NCI-H1092 (cell line): ENCODE results near the gene SMAP2.
A peak's percentile ranks its signal among the peaks of the same experiment; 100 is the strongest.

Experiments
- DNase-seq: peaks from one replicate; lab custom pipeline; 2025; lab: John Stamatoyannopoulos, UW

Gene SMAP2

DNA sequence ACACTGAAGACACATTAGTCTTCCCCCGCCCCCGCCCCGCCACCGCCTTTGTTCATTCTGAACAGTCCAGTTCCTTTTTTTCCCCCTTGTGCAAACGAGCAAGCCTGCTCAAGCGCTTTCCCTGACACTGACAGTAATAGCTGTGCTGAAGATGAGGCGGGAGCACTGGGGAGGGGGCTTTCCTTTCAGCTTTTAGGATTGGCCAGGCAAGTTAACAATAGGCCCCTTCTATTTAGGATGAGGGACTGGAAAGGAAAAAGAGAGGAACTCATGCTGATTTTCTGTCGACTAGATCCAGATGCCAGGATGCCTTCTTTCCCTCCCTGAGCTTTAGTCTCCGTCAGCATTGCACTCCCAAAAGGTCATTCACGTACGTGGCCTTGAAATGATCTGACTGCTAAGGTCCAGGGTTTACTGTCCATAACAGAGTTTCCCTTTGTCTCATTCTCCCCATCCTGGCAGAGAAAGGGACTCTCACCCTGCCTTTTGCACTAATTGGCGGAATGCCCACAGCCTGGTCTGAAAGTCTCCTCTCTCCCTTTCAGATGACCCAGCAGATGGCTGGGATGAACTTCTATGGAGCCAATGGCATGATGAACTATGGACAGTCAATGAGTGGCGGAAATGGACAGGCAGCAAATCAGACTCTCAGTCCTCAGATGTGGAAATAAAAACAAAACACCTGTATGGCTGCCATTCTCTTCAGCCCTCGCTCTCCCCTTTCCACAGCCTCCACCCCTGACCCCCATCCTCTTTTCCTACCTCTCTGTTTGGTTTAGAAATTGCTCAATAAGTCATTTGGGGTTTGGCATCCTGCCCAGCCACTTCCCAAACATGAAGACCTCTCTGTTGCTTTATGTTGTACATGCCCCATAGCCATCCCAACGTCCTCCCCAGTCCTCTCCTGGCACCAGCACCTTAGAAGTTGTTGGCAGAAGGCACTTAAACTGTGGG lies 48.2 kb downstream of the SMAP2 start:
- DNase-seq = peak; percentile 56

DNA sequence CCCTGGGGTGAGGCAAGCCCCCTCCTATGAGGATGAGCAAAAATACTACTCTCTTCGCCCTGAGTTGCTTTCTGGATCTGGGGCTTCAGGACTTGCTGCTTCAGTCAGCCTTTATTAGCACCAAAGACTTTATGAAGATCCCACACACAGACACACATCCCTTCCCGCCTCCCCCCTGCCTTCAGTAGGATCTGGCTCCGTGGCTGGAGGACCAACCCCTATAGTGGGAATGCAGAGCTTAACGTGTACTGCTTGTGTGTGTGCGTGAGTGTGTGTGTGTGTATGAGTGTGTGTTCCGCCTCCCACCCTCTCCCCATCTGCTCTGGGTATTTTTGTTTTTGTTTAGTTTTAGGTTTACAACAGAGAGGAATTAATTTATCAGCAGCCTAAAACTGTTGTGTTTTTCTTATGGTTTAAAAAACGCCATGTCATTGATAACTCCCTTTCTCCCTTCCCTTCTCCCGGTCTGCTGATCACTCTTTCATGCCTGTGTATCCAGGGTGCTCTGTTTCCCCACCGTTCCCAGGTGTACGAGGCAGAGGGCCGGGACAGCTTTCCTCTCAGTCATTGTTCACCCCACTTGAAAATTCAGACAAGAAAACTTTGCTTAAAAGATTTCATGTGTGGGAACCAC lies 49.2 kb downstream of the SMAP2 start:
- DNase-seq = no peak

DNA sequence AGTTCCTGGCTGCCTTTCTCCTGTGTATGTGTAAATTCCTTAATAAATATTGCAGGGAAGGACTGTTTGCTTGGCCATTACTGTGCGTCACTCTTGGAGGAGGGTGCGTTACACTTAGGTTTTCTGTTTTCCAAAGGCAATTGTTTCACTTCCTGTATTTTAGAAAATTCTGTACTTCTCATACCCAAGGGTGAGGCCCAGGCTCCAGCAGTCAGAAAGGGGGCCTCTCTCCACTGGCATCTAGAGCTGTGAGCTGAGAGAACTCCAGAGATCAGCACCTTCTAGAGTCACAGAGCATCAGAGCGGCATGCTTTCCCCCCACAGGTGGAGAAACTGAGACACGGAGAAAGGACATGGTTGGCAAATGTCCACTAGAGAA lies 49.7 kb downstream of the SMAP2 start:
- DNase-seq = no peak

DNA sequence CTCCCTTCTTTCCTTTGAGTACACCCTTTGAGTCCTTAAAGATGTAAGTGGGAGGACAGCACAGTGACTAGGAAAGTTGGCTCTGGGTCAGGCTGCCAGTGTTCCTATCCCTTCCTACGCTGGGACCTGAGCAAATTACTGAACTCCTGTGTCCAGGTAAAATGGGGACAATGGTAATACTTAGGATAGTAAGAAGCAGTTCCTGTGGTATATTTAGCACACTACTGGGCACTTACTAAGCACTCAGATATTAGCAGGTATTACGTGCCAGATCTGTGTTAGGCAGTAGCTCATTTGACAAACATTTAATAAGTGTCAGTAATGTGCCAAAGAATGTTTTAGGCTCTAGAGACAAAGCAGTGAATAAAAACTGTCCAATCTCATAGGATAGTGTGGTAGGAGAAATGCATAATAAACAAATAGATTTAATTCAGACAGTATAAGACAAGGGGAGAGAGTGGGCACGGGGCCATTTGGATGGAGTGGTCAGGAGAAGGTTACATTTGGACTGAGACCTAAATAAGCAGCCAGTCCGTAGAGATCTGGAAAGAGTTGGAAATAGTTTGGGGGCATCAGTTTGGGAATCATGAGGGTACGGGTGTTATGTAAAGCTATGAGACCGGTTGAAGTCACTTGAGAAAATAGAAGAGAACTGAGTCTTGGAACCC lies 50.6 kb downstream of the SMAP2 start:
- no peak for DNase-seq

DNA sequence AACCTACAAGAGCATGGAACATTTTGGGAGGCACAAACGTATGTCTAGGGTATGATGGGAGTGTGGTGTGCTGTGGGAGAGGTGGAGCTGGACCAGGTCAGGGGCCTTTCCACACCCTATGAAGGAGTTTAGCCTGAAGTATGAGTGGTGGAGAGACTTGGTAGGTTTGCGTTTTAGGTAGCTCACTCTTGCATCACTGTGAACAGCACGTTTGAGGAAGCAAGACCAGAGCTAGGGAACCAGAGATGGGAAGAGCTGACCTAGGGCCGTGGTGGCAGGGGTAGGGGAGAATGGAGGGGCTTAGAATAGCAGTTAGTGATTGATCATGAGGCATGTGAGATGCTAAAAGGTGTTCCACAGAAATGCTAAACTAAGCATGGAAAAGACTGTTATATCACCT lies 51.7 kb downstream of the SMAP2 start:
- DNase-seq = no peak

DNA sequence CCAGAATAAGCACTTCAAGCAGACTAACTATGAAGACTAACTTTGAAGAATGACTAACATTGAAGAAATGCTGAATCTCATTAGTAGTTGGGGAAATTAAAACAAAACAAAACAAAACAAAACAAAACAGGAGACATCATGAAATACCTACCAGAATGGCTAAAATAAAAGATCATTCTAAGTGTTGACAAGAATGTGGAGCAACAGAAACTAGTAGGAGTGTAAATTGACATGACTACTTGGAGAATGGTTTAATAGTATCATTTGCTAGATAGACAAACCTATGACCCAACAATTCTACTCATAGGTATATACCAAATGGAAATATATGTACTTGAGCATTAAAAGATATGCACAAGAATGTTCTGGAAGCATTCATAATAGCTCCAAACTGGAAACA lies 57.9 kb downstream of the SMAP2 start:
- DNase-seq = no peak

DNA sequence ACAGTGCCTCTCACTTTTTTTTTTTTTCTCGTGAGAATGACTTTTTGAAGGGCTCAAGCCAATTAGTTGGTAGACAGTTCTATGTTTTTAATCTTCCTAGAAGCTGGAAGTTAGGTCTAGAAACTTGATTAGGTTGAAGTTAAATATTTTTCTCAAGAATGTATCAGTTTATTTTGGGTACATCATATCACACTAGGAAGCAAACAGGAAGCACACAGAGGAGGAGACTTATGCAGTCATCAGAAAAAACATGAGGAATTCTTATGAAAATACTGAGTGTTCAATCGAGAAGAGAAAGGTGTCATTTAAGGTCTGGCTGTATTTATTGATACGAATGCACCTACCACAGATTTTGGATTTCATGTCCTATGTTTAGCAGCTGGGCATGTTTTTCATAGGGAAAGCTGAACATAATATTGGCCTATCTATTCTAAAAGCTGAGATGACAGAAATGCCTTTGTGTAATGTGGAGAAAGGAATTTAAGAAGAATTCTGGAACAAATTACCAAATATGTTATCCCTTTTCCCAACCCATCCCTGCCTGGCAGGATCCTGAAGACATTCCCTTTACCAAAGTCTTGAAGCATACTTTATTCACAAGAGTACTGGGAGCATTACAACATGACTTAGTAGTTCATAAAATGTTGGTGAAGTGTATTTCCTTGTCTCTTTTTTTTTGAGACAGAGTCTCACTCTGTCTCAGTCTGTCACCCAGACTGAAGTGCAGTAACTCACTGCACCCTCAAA lies 59.3 kb downstream of the SMAP2 start:
- DNase-seq = no peak

DNA sequence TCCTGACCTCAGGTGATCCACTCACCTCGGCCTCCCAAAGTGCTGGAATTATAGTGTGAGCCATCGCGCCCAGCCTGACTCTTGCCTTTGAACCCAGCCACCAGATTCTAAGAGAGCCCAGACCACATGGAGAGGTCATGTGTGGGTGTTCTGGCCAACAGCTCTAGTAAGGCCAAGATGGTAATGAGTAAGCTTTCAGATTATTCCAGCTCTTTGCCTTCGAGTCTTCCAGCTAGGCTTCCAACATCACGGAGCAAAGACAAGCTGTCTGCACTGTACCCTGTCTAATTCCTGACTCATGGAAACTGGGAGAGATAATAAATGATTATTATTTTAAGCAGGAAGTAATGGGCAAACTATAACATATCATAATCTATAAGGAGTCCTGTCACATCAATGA lies 61.9 kb downstream of the SMAP2 start:
- DNase-seq = no peak

DNA sequence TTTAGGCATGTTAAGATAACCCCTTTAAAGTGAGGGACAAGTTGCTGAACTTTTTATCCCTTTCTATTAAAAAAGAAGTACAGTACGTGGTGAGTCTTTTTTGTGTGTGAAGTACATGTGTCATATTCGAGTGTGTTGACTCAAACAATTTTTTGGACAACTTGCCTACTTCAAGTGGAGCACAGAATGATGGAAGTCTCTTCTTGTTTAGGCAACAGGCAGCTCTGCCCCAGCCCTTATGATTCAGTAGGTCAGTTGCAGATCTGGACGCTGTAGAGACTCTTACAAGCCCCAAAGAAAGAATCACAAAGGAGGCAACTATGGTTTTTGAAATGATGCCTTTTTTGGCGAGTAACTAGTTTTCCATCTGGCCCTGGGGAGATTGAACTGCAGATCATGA lies 62.3 kb downstream of the SMAP2 start:
- no peak for DNase-seq

DNA sequence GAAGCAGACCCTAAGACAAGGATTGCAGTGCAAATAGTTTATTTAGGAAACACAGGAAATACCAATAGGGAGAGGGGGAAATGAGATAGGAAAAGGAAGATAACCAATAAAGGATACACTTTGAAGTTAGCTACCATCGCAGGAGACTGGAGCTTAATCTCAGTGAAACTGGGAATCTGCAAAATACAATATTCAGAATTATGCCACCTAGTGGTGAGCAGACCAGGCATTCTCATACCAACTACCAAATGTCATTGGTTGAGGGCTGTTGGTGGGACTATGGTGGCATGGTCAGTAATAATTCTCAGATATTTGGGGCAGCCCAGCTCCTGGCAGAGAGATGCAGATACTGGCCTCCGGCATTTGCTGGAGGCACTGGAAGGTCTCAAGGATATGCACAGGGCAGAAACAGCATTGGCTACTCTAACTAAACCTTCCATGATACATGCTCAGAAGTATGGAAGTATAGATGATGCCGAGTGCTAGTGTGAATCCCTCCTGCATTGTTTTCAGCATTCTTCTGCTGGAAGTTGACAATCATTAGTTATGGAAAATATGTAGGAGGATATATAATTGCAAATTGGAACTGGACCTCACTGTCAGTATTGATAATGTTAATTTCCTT lies 65.0 kb downstream of the SMAP2 start:
- no peak for DNase-seq

DNA sequence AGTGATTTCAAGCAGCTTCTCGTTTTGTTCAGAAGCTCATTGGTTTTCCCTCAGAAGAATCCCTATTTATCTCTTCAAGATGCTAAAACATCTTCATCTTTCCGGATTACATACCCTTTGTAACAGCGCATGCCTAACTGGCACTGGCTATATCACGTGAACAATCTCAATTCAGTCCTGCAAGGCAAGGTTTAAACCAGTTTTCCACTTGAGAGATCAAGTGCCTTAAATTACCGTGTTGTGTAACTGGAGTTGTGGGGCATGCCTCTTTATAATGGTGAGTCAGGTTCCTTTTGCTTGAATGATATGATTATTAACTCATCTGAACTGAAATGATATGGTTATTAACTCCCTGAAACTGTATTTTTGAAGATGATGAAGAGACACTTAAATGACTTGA lies 65.7 kb downstream of the SMAP2 start:
- DNase-seq = no peak

DNA sequence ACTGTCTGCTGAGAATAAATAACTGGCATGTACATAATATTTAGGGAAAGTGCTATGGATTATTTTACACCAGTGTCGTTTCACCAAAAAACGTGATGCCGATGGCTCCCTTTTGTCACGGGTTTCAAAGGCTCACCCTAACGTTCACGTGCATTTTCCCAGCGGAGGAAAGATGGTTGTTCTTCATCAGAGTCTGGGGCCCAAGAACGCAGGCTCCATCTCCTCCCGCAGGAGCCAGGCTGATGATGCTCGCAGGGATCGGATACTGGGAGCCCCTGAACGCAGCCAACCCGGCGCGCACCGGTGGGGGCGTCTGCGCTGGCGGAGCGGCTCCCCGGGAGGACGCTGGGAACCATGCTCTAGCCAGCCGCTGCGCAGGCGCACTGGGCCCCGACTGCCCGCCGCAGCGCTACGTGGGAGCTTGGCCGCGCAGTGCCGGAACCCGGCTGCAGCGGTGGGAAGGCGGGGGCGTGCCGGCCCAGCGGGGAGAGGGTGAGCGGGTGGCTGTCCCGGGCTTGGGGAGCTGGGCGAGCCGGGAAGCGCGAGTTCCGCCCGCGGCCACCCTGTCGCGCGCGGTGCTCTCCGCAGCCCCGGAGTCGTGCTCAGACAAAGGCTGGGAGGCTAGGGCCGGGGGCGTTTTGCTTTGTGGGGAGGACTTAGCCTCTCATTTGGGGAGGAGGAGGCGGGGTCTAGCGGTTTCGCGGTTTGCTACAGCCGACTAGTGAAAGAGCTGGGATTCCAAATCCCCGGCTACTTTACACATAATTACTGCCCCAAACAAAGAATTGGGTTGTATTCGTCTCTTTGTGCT lies 76.4 kb downstream of the SMAP2 start, which contains the start of gene ZFP69B:
TSS of gene ZFP69B (plus strand) at position 793 of the 811 bp plus-strand sequence. CDS start 486 bp downstream, outside the sequence.
- peak; percentile 96 for DNase-seq

DNA sequence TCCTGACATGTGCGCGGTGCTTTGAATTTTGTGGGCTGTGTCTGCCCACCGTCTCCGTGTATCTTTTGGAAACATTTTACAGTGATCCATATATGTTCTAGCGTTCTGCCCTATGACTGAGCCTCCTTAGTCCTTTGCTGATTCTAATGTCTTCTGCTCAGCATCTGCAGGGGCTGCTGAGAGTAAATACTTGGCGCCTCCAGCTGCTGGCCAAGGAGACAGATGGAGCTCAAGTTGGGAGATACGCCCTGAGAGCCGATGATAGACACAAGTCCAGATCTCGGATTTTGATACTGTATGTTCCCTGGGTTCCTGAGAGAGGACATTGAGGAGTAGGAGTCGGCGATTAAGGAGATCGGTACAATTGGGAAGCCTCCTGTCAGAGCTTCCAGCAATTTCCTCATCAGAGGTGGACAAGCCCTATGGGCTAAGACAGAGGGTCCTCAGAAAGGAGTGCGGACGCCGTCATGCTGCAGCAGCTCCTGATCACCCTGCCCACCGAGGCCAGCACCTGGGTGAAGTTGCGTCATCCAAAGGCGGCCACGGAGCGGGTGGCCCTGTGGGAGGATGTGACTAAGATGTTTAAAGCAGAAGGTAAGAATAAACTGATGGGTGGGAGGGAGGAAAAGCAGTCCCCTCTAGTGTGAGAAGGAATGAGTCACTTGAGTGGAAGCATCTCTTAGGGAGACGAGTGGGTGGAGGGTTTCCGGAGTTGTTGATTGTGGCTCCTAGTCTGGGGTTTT lies 77.1 kb downstream of the SMAP2 start:
- peak; percentile 52 for DNase-seq

DNA sequence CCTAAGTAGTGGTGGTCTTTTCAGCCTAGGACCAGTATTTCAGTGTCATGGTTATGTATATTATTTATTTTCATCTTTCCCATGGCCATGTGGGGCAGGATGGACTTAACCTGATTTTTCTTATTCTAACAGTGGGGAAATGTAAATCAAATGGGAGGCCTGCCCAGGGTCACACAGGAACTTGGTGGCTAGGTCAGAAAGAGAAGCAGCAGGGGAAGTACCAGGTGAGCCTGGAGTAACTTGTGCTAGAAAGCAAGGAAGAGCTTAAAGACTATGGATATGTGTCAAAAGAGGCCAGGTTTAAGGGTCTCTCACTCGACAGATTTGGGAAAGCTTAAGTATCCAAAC lies 77.7 kb downstream of the SMAP2 start:
- no peak for DNase-seq

DNA sequence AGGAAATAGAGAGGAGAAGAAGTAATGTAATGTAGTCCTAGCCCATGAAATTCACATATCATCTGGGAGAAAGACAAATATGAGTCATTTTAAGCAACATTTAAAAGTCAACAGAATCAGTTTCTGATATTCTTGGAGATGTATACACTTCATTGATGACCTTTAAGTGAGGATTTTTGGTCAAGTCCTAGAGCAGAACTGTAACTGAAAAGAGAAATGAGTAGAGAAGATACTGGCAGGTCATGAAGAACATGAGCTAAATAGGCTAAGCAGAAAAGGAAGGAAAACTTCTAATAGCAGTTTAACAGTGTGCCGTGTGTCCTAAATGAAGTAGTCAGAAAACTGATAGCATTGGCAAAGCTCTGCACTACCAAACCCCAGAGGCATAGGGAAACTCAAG lies 81.3 kb downstream of the SMAP2 start:
- DNase-seq = no peak

DNA sequence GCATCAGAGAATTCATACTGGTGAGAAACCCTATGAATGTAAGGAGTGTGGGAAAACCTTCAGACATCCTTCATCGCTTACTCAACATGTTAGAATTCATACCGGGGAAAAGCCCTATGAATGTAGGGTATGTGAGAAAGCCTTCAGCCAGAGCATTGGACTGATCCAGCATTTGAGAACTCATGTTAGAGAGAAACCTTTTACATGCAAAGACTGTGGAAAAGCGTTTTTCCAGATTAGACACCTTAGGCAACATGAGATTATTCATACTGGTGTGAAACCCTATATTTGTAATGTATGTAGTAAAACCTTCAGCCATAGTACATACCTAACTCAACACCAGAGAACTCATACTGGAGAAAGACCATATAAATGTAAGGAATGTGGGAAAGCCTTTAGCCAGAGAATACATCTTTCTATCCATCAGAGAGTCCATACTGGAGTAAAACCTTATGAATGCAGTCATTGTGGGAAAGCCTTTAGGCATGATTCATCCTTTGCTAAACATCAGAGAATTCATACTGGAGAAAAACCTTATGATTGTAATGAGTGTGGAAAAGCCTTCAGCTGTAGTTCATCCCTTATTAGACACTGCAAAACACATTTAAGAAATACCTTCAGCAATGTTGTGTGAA lies 89.5 kb downstream of the SMAP2 start:
- no peak for DNase-seq

DNA sequence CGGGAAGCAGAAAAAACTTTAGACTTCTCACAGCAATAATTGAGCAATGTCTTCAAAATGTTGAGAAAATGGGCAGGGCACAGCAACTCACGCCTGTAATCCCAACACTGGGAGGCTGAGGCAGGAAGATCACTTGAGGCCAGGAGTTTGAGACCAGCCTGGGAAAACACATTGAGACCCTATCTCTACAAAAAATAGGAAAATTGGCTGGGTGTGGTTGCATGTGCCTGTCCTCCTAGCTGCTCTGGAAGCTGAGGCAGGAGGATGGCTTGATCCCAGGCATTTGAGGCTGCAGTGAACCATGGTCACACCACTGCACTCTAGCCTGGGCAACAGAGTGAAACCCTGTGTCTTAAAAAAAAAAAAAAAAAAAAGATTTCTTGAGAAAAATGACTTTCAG lies 95.8 kb downstream of the SMAP2 start:
- no peak for DNase-seq
